ENCODE data around the gene ACTR3.
"Not testable (repeated sequence)": the region's sequence is repeated elsewhere in the genome, so short reads cannot be mapped to it uniquely, and the experiment has no call there.

Gene ACTR3

DNA sequence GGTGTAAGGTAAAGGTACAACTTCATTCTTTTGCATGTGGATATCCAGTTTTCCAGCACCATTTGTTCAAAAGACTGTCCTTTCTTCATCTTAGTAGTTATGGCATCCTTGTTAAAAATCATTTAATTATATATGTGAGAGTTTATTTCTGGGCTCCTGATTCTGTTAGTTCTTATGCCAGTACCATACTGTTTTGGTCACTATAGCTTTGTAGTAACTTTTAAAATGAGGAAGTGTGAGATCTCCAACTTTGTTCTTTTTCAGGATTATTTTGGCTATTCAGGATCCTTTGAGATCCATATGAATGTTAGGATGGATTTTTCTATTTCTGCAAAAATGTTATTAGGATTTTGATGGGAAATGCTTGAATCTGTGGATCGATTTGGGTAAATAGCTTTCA lies 16.8 kb downstream of the ACTR3 start:
- no peak for DNase-seq

GRCh38 chr2:113907297-113907696 lies 17.4 kb downstream of the ACTR3 start:
- no peak for DNase-seq

DNA sequence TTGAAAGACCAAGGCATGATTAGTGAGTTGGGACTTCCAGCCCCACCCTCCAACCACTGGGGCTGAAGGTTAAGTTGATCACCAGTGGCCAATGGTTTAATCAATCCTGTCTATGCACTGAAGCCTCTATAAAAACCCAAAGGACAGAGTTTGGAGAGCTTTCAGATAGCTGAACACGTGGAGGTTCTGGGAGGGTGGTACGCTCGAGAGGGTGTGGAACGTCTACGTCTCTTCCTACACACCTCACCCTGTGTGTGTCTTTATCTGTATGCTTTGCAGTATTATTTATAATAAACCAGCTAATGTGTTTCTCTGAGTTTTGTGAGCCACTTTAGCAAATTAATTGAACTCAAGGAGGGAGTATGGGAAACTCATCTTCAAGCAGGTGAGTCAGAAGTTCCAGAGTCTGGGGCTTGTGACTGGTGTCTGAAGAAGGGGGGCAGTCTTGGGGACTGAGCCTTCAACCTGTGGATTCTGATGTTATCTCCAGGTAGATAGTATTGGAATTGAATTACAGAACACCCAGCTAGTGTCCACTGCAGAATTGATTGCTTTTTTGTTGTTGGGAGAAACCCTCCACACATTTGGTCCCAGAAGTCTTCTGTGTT lies 20.3 kb downstream of the ACTR3 start:
- DNase-seq, result no peak

DNA sequence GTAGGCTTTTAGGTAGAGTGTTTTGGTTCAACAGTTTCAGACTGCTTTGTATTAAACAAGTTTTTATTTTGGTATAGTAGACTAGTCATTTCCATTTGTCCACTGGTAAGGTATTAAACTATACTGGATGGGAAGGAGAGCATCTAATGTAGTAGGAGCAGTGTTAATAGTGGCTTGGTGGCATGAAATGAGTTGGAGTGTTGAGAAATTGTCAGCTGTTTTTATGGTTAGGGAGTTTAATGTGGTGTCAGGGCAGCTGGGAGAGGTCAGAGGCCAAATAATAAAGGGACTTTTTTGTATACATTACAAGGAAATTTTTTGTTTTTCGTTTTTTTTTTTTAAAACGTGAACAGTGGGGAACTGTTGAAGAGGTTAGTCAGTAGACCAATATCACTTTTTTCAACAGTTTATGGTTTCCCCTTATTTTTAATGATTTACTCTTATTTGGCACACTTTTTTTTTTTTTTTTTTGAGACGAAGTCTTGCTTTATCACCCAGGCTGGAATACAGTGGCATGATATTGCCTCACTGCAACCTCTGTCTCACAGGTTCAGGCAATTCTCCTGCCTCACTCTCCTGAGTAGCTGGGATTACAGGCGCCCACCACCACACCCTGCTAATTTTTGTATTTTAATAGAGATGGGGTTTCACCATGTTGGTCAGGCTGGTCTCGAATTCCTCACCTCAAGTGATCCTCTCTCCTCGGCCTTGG lies 21.2 kb downstream of the ACTR3 start:
- DNase-seq, result no peak

GRCh38 chr2:113915082-113915819 lies 25.4 kb downstream of the ACTR3 start:
- DNase-seq, result no peak

DNA sequence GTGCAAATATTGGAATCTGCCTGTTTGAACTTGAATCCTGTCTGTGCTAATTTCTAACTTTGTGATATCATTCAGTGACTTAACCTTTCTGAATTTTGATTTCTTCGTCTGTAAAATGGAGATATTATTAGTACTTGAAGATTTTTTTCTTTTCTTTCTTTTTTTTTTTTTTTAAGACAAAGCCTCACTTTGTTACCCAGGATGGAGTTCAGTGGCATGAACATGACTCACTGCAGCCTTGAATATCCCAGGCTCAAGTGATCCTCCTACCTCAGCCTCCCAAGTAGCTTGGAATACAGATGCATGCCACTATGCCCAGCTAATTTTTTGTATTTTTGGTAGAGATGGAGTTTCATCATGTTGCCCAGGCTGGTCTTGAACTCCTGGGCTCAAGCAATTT lies 28.3 kb downstream of the ACTR3 start:
- DNase-seq, result no peak

- no peak for DNase-seq
These were observed 31.1 kb downstream of the ACTR3 start for GRCh38 chr2:113920996-113921395.

DNA sequence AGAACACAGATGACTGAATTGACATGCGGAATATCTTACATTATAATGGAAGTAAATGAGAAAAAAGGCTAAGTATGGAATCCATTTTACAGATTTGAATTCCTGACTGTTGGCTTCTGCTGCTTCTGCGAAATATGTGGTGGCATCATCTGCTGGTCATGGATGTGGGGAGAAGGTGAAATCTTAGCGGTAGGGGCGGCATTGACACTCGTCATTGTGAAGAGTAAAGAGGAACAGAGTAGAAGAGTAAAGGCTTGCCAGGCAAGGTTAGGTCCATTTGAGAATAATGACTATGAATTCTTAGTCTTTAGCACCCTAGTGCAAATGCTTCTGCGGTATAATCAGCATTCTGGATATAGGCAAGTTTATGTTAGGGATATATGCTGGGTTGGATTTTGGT lies 32.4 kb downstream of the ACTR3 start:
- no peak for DNase-seq

DNA sequence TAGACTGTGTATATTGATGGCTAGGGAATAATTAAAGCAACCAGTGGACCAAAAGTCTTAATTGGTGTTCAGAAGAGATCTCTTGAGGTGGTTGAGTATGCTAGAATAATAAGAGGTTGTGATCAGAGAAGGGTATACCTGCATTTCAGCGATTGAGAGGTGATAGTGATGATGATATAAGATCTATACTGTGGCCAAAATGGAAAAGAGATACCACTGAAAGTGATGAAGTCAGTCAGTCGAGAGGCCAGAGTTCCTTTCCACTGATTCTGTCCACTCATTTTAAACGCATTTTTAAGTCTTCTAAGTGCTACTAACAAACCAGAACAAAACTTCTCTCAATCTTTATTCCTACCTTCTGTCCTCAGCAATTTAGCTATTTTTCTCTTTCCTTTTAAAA lies 32.9 kb downstream of the ACTR3 start:
- no peak for DNase-seq

- DNase-seq, result no peak
These were observed 36.0 kb downstream of the ACTR3 start for GRCh38 chr2:113925884-113926283.

DNA sequence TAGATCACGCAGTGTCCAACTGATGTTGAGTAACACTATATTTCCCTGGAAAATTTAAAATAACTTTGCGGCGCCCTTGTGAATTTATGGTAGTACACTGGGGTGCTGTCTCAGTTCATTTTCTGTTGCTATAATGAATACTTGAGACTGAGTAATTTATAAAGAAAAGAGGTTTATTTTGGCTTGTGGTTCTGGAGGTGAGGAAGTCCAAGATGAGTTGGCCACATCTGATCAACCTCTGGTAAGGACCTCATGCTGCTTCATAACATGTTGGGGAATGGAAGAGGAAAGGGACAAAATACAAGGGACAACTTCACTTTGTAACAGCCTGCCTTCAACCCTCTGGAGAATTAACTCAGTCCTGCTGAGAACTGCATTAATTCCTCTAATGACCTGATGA lies 36.4 kb downstream of the ACTR3 start:
- DNase-seq, result no peak

DNA sequence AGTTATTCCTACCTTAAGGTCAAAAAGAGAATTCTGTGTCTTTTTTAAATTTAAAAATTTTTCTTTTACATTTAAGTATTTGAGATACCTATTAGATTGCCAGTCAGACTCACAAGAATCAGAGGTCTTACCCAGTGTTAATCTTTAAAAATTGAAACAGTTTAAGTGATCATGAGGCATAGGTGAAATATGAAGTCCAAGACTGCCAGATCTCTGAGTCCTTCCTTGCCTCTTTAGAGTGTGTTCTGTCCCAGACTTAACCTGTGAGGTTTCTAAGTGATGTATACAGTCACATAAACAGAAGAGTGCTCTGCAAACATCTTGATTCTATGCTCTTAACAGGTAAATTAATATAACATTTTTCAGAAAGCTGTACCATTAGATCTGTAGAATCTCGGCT lies 40.6 kb downstream of the ACTR3 start:
- no peak for DNase-seq

GRCh38 chr2:113937501-113937900 lies 47.6 kb downstream of the ACTR3 start:
- DNase-seq, result no peak

- DNase-seq, result no peak
These were observed 51.0 kb downstream of the ACTR3 start for GRCh38 chr2:113940891-113941290.

DNA sequence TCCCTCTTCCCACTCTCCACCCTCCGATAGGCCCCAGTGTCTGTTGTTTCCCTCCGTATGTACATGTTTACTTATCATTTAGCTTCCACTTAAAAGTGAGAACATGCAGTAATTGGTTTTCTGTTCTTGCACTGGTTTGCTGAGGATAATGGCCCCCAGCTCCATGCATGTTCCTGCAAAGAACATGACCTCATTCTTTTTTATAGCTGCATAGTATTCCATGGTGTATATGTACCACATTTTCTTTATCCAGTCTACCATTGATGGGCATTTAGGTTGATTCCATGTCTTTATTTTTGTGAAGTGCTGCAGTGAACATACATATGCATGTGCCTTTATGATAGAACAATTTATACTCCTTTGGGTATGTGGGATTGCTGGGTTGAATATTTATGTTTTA lies 55.9 kb downstream of the ACTR3 start:
- DNase-seq, result not testable (repeated sequence)

DNA sequence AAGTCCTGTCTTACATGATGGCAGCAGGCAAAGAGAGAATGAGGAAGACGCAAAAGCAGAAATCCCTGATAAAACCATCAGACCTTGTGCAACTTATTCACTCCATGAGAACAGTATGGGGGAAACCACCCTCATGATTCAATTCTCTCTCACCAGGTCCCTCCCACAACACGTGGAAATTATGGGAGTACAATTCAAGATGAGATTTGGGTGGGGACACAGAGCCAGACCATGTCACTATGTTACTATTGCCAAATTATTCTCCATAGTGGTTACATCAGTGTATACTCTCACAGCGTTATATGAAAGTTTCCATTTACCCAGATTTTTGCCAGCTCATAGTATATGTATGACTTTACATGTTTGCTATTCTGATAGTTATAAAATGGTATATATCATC lies 61.0 kb downstream of the ACTR3 start:
- not testable (repeated sequence) for DNase-seq

GRCh38 chr2:113961000-113961399 lies 71.1 kb downstream of the ACTR3 start:
- no peak for DNase-seq

GRCh38 chr2:113962692-113963480 lies 73.0 kb downstream of the ACTR3 start:
- no peak for DNase-seq

GRCh38 chr2:113963965-113964364 lies 74.1 kb downstream of the ACTR3 start:
- DNase-seq, result no peak

- no peak for DNase-seq
These were observed 74.5 kb downstream of the ACTR3 start for GRCh38 chr2:113964436-113964835.

GRCh38 chr2:113965228-113965627 lies 75.3 kb downstream of the ACTR3 start:
- DNase-seq, result no peak

DNA sequence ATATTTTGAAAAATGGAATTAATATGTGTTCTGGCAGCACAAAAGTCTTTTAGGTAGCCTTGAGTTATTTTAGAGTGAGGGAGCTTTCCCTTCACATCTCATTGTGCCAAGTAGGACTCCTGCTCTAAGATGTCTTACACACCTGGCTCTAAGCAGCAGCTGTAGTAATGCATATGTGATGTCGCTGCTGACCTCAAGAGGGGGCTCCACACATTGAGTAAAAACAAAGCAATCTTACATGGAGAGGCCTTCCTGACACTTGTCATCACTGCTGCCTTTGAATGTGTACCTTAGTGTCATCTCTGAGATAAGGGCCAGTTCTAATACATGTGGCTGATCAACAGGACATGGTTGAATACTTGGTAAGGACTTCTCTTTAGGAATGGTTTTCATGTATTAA lies 75.8 kb downstream of the ACTR3 start:
- peak; percentile 28 for DNase-seq

DNA sequence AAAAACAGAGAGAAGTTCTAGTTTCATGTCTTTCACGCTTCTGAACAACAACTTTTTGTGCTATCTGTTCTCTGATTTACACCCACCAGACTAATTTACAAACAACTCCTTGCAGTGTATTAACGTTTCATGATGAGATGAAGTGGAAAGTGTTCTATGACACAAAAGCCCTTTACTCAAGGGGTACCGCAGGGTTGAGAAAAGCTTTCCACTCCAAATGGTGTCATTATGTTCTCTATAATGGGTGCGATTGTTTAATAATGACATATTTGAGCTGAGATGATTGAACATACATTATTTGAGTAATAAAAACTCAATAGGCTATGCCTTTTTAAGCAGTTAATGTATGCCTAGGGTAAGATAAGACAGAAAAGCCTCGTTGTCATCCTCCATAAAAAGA lies 76.3 kb downstream of the ACTR3 start:
- DNase-seq, result no peak

Data from NCI-H748 treated with DMSO at 0.1 percent for 48 hours (cell line).